T-helper 9 cell (primary cell): ENCODE measurements around the gene EHMT1.
"Not testable (repeated sequence)": the region's sequence is repeated elsewhere in the genome, so short reads cannot be mapped to it uniquely, and the experiment has no call there.

Experiments
- DNase-seq: peaks from one replicate; pipeline ENCODE4 v3.0.0-alpha.2; 2020

The EHMT1 gene

DNA sequence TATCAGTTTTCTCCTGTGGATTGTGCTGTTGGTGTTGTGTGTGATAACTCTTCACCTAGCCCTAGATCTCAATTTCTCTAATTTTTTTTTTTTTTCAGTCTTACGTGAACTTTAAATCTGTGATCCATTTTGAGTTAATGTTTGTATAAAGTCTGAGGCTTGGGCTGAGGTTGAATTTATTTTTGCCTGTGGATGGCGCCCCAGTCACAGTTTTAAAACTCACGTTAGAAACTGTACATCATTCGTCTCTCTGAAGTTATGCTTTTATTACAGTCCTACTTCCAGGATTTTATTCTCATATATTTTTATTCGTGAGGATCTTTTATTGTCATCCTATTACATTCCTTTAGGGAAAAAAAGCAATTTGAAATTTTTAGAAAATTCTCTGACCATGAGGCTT lies 103.1 kb downstream of the EHMT1 start:
- DNase-seq: no peak

DNA sequence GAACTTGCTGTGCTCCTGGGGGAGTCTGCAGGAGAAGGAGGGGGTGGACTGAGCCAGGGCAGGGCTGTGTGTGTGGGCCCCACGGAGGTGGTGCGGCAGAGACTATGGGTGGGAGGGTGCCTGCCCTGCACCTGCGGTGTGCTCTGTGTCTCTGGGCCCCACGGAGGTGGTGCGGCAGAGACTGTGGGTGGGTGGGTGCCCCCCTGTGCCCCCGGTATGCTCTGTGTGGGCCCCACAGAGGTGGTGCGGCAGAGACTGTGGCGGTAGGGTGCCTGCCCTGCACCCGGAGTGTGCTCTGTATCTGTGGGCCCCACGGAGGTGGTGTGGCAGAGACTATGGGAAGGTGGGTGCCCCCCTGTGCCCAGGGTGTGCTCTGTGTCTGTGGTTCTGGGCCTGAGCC lies 103.7 kb downstream of the EHMT1 start:
- no peak for DNase-seq

DNA sequence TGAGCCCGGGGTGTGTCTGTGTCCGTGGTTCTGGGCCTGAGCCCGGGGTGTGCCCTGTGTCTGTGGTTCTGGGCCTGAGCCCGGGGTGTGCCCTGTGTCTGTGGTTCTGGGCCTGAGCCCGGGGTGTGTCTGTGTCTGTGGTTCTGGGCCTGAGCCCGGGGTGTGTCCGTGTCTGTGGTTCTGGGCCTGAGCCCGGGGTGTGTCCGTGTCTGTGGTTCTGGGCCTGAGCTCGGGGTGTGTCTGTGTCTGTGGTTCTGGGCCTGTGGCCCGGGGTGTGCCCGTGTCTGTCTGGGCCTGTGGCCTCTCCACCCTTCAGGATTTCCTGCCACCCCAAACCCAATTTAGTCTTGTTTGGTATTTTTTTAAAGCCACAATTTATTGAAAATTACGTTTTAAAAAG lies 104.6 kb downstream of the EHMT1 start:
- DNase-seq: not testable (repeated sequence)

GRCh38 chr9:137723783-137724445 lies 105.1 kb downstream of the EHMT1 start:
- no peak for DNase-seq

DNA sequence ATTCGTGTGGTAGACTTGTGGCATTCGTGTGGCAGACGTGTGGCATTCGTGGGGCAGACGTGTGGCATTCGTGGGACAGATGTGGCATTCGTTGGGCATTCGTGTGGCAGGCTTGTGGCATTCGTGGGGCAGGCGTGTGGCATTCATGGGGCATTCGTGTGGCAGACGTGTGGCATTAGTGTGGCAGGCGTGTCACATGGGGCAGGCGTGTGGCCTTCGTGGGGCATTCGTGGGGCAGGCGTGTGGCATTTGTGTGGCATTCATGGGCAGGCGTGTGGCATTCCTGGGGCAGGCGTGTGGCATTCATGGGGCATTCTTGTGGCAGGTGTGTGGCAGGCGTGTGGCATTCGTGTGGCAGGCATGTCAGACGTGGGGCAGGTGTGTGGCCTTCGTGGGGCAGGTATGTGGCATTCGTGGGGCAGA lies 106.0 kb downstream of the EHMT1 start:
- DNase-seq: no peak

DNA sequence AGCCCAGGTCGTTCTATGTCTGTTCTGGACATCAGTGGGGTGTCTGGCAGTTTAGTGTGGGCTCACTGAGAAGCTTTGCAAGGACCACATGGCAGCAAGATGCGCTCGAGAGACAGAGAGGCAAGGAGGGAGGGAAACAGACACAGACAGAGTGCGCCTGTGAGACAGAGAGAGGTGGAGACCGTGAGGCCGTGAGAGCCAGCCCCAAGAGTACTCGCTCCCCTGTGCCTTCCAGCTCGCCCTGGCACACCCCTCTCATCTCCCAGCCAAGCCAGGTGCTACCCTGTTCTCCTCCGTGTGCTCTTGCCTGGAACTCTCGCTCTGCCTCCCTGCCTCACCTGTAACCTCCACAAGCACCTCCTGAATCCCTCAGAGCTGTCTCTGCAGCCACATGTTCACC lies 106.8 kb downstream of the EHMT1 start:
- DNase-seq: no peak

DNA sequence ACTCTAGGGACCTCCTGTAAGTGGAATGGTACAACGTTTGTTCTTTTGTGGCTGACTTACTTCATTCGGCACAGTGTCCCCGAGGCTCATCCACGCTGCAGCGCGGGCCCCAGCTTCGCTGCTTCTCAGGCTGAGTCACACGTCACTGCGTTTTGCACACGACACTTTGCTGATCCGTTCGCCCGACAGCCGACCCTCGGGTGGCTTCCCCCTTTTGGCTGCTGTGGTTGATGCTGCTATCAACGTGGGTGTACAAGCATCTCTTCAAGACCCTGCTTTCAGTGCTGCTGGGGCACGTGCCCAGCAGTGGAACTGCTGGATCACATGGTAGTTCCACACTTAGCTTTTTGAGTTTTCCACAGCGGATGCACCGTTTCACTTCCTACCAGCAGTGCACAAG lies 107.5 kb downstream of the EHMT1 start:
- not testable (repeated sequence) for DNase-seq

DNA sequence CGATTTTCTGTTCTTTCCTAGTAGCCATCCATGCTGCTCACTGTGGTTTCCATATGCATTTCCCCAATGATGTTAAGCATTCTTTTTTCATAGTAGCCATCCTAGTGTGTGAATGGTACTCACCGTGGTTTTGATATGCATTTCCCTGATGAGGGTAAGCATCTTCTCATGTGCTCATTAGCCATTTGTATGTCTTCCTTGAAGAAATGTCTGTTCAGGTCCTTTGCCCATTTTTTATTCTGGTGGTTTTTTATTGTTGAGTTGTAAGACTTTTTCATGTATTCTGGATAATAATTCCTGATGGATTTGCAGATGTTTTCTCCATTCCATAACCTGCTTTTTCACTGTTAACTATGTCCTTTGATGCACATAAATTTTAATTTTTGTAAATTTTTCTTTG lies 108.0 kb downstream of the EHMT1 start:
- DNase-seq: no peak

- DNase-seq: no peak
These were observed 108.9 kb downstream of the EHMT1 start for GRCh38 chr9:137727716-137728115.

GRCh38 chr9:137728444-137729311 lies 109.9 kb downstream of the EHMT1 start:
- DNase-seq: no peak

GRCh38 chr9:137731216-137731946 lies 112.6 kb downstream of the EHMT1 start:
- DNase-seq: no peak

DNA sequence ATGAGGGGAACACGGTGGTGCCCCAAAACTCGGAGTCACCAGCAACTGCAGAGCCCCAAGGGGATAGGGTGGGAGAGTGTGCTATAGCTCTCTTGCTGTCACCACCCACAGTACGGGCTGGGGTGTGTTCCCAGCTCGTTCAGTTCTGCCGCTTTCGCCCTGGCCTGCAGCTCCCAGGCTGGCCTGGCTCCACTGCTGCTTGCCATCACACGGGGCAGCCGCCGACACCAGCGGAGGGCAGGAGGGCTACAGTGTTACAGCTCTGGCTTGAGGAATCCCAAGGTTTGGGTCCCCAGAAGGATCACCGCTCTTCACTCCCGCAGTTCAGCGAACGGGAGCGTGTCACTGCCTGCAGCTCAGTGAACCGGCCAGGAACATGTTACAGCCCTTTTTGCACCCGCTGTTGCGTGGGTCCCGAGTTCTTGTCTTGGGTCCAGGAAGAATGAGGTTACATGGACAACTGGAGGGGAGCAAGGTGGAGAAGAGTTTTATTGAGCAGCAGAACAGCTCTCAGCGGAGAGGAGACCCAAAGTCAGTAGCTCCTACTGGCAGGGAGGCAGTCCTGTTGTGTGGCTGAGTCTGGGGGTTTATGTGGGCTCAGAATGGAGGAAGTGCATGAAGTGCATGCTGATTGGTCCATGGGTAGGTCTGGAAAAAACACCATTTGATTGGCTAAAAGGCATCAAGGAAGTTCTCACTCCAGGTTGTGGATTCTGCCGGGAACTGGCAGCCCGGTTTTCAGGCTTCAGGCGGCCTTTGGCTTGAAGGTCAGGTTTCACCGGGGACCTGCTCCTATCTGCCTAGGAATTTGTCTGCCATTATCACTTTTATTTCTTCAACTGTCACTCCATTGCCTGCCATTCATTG lies 113.4 kb downstream of the EHMT1 start:
- DNase-seq: no peak

- no peak for DNase-seq
These were observed 114.6 kb downstream of the EHMT1 start for GRCh38 chr9:137733429-137733828.

DNA sequence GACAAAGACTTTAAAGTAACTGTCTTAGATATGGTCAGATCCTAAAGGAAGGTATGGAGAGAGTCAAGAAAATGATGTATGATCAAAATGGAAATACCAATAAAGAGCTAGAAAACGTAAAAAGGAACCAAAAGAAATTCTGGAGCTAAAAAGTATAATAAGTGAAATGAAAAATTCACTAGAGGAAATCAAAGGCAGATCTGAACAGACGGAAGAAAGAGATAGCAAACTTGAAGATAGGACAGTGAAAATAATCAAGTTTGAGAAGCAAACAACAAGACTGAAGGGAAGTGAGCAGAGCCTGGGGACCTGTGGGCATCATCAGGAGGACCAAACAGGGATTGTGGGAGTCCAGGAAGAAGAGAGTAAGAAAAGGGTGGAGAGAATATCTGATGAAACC lies 115.4 kb downstream of the EHMT1 start:
- no peak for DNase-seq

GRCh38 chr9:137738182-137738696 lies 119.4 kb downstream of the EHMT1 start:
- not testable (repeated sequence) for DNase-seq

DNA sequence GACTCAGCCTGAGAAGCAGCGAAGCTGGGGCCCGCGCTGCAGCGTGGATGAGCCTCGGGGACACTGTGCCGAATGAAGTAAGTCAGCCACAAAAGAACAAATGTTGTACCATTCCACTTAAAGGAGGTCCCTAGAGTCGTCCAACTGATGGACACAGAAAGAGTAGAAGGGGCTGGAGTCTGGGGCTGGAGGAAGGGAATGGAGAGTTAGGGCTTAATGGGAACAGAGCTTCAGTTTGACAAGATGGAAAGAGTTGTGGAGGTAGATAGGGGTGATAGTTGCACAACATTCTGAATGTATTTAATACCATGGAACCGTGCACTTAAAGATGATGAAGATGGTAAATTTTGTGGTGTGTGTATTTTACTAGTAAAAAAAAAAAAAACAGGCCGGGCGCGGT lies 119.9 kb downstream of the EHMT1 start:
- DNase-seq: no peak

- DNase-seq: no peak
These were observed 120.8 kb downstream of the EHMT1 start for GRCh38 chr9:137739371-137740309.

- no peak for DNase-seq
These were observed 121.5 kb downstream of the EHMT1 start for GRCh38 chr9:137740312-137740711.

GRCh38 chr9:137741330-137741729 lies 122.5 kb downstream of the EHMT1 start:
- DNase-seq: no peak

DNA sequence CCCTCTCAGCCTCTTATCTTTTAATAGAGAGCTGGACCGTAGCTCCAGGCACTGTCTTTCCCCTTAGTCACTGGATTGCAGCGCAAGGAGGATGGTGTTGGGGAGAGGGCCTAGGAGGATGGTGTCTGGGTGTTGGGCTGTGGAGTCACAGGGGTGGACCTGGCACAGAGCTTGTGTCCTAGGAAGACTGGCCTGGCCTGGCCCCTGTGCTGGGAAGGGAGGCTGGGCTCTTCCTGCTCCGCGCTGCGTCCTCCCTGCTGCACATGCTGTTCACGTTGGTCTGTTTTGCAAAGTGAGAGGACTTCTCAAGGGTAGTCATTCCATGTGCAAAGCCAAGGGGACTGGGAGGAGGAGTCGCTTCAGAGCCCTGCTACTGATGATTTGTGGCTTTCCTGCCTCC lies 123.9 kb downstream of the EHMT1 start:
- no peak for DNase-seq

DNA sequence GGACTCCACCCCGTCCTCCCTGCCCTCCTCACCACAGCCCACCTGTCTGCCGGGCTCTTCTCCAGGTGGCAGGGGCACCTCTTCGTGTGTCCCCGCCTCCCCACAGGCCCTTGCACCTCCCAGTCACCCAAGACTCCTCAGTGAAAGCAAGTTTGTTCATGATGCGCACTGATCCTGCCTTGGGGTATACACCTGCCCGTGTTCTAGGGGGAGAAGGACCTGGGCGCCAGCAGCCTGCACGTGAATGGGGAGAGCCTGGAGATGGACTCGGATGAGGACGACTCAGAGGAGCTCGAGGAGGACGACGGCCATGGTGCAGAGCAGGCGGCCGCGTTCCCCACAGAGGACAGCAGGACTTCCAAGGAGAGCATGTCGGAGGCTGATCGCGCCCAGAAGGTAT lies 124.9 kb downstream of the EHMT1 start:
- DNase-seq: no peak
